ENCODE data around the gene TRIP4.
"Not testable (repeated sequence)": the region's sequence is repeated elsewhere in the genome, so short reads cannot be mapped to it uniquely, and the experiment has no call there.

GRCh38 chr15:64371383-64371782, 16.3 kb upstream of the TRIP4 start:
- not testable (repeated sequence) for TF ChIP-seq CTCF, POLR2A (IDR thresholded peaks at IDR 0.05)

All from adrenal gland (tissue), 5 donors.